SJSA1 (cell line): Measurements from ENCODE around the gene NSFL1C. TPM values are rescaled to one million over a fixed set of nuclear protein-coding genes. Genes with fewer than 3 reads are reported as not detected.
"Not testable (repeated sequence)": the region's sequence is repeated elsewhere in the genome, so short reads cannot be mapped to it uniquely, and the experiment has no call there.

Experiments
- DNase-seq, 2 experiments: peaks; one replicate each; pipeline ENCODE4 v3.0.0-alpha.2; 2015 to 2020; ENCODE audit warnings: low spot score in 2 of 2, low read depth in 1 of 2
- H3K27ac ChIP-seq: fragments of 250-450 bp; sonication (Bioruptor Pico); 2 replicates; pipeline ENCODE4 v1.5.1; 2020; ENCODE audit warnings: mild to moderate bottlenecking, moderate library complexity
- H3K27me3 ChIP-seq: fragments of 250-450 bp; sonication (Bioruptor Pico); replicated peaks from 2 replicates; pipeline ENCODE4 v1.5.1; 2020; ENCODE audit warnings: mild to moderate bottlenecking, moderate library complexity
- H3K36me3 ChIP-seq: fragments of 250-450 bp; sonication (Bioruptor Pico); 2 replicates; pipeline ENCODE4 v1.5.1; 2020; ENCODE audit warnings: mild to moderate bottlenecking
- H3K4me1 ChIP-seq: fragments of 250-450 bp; sonication (Bioruptor Pico); replicated peaks from 2 replicates; pipeline ENCODE4 v1.6.1; 2021; ENCODE audit warnings: mild to moderate bottlenecking
- H3K4me3 ChIP-seq: fragments of 250-450 bp; sonication (Bioruptor Pico); 2 replicates; pipeline ENCODE4 v1.5.1; 2020; ENCODE audit warnings: mild to moderate bottlenecking
- H3K9me3 ChIP-seq: fragments of 250-450 bp; sonication (Bioruptor Pico); replicated peaks from 2 replicates; pipeline ENCODE4 v1.5.1; 2020; ENCODE audit warnings: mild to moderate bottlenecking
- total RNA-seq: library from RNA; depleted of rRNA; stranded (reverse); fragments of >200 nt; shearing (Covaris generic); gene quantifications from 2 replicates; pipeline ENCODE4 v1.2.3, GENCODE V29; 2014; rRNA removed

Gene NSFL1C
- total RNA-seq: 42.6 and 57.3 TPM in 2 replicates

DNA sequence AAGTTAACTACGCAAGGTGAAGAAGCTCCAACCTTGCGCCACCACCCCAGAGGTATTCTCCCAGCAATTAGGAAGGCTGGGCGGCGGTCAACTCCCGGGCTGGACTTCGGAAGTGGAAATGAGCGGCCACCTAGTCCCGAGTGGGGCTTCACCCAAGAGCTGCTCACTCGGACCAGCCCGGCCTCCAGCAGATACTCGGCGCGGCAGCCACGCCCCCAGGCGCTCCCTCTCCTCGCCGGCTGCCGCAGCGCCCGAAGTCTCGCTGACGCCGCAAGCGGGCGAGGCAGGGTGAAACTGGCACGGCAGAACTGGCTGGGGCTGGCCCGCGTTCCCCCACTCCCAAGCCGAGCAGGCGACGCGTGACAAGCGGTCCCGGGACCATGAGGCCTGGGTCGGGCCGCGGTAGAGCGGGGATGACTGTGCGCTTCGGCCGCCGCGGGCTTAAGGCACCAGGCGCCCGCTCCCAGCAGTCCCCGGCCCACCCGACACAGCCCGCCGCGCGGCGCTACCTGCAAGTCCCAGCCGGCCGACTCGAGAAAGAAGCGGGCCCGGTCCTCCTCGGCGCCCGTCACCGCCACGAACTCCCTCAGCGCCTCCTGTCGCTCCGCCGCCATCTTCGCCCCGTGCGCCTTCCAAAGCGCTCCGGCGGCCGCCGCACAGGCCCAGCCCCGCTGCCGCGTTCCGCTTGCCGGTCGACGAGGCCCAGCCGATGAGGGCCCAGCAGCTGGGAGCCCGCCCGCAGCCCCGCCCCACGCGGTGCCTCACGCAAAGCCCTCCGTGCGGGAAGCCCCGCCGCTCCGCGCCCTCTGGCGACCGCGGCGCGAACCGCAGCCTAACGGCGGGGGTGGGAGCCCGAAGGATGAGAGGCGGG, at the start of gene NSFL1C:
Gene NSFL1C, minus strand, starts transcription at position 639 of the 871 bp plus-strand sequence. Its CDS starts 25 bp downstream, at position 614.
- DNase-seq: peak; percentile 90 to 95
- Histone ChIP-seq H3K9me3 (peaks cover 3% of the 10 kb centered on the region; the same call in 1 of the 2 replicates), H3K4me1 (peaks cover 24% of the 10 kb centered on the region)

DNA sequence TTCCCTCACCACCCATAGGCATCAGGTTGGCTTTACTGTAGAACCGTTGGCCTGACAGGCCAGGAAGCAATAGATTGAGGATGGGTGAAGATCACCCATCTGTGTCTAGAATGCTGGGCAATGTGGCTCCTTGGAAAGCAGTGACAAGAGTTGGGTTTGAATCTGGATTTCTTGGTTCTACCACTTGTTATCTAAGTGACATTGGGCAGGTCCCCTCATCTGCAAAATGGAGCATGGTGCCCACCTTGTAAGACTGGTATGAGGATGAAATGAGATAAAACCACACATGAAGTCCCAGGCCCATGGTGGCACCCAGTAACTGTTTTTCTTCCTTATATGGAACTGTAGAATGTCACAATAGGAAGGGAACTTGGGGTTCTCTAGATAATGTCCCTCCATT, 47.2 kb upstream of the NSFL1C start:
- Histone ChIP-seq H3K9me3 (no peaks in the 10 kb centered on the region), H3K36me3 (no peaks in the 10 kb centered on the region), H3K4me1 (no peaks in the 10 kb centered on the region), H3K27me3 (peaks cover 11% of the 10 kb centered on the region; the same call in 1 of the 2 replicates), H3K27ac (no peak overlapping the region), H3K4me3 (no peak overlapping the region)
- DNase-seq: no peak

More for the DNA sequence above, at the start of gene NSFL1C:
- Histone ChIP-seq H3K27me3 (no peaks in the 10 kb centered on the region), H3K4me3 (peak within 1 kb of the TSS; percentile 98), H3K27ac (peak within 1 kb of the TSS; percentile 86), H3K36me3 (peaks cover 45% of the 10 kb centered on the region)

DNA sequence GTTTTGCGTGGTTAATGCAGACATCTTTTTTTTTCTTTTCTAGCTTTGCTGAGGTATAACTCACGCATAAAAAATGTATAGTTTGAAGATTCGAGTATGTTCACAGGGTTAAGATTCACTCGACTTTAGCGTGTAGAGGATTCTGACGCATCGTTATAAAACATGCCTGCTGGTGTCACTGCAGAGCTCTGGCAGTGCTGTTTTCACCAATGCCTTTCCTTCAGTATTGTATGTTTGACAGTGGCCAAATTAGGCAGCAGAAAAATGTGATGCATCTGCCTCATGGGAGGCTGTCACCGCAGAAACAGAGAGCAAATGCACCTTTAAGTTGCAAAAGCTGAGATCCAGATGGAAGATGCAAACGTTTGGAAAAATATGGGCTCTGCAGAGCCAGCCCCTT, 42.6 kb upstream of the NSFL1C start:
- no peak overlapping the region for H3K4me3 ChIP-seq
- no peaks in the 10 kb centered on the region for H3K4me1 ChIP-seq
- no peaks in the 10 kb centered on the region for H3K9me3 ChIP-seq
- H3K27ac ChIP-seq: no peak overlapping the region
- DNase-seq: no peak
- peaks cover 7% of the 10 kb centered on the region; the same call in 1 of the 2 replicates for H3K27me3 ChIP-seq
- no peaks in the 10 kb centered on the region for H3K36me3 ChIP-seq

DNA sequence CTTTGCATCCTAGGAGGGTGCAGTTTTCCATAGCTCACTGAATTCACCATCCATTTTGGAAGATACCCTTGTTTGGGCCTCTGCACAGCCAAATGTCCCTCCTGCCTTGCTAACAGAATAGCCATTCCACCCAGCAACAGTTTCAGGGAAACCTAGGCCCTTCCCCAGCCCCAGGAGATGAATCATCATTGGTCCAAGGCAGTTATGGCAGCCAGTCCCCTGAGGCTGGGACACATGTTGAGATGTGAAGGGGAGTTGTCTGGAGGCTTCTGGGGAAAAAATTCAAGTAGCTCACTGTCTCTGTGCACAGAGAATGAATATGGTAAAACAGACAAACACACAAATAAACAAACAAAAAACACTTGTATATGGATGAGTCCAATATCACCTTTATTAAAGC, 41.9 kb upstream of the NSFL1C start:
- H3K4me3 ChIP-seq: no peak overlapping the region

DNA sequence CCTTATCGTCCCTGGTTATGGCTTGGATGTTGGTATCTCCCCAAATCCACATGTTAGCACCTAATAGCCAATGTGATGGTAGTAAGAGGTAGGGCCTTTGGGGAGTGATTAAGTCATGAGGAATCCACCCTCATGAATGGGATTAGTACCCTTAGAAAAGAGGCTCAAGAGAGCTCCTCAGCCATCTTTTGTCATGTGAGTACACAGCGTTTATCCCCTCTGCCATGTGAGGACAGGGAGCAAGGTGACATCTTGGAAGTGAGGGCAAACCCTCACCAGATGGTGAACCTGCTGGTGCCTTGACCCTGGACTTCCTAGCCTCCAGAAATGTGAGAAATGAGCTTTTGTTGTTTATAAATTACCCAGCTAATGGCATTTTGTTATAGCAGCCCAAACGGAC, 40.6 kb upstream of the NSFL1C start:
- H3K27me3 ChIP-seq: peaks cover 7% of the 10 kb centered on the region; the same call in 1 of the 2 replicates
- no peak for DNase-seq
- H3K4me3 ChIP-seq: no peak overlapping the region
- H3K9me3 ChIP-seq: no peaks in the 10 kb centered on the region
- no peaks in the 10 kb centered on the region for H3K4me1 ChIP-seq
- no peak overlapping the region for H3K27ac ChIP-seq
- no peaks in the 10 kb centered on the region for H3K36me3 ChIP-seq

More for the DNA sequence above, 41.9 kb upstream of the NSFL1C start:
- H3K4me1 ChIP-seq: no peaks in the 10 kb centered on the region
- no peaks in the 10 kb centered on the region for H3K9me3 ChIP-seq
- no peak overlapping the region for H3K27ac ChIP-seq
- H3K36me3 ChIP-seq: no peaks in the 10 kb centered on the region
- H3K27me3 ChIP-seq: peaks cover 7% of the 10 kb centered on the region; the same call in 1 of the 2 replicates
- no peak for DNase-seq

DNA sequence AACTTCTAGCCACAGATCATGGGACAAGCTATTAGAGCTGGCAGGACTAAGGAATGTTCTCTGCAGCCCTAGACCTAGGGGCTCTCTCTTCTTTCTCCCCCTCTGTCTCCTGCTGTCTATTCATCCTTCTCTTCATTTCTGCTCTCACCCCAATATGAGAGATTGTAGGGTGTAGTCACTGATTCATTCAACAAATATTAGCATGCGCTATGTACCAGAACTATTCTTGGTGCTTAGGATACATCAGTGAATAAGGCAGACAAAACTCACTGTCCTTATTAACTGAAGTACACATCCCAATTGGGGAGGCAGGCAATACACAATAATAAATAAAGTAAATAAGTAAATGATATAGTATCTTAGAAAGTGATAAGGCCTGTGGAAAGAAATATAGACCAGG, 39.2 kb upstream of the NSFL1C start:
- Histone ChIP-seq H3K27ac (no peak overlapping the region), H3K4me3 (no peak overlapping the region), H3K9me3 (no peaks in the 10 kb centered on the region), H3K4me1 (no peaks in the 10 kb centered on the region), H3K27me3 (peaks cover 6% of the 10 kb centered on the region; the same call in 1 of the 2 replicates), H3K36me3 (no peaks in the 10 kb centered on the region)
- no peak for DNase-seq

DNA sequence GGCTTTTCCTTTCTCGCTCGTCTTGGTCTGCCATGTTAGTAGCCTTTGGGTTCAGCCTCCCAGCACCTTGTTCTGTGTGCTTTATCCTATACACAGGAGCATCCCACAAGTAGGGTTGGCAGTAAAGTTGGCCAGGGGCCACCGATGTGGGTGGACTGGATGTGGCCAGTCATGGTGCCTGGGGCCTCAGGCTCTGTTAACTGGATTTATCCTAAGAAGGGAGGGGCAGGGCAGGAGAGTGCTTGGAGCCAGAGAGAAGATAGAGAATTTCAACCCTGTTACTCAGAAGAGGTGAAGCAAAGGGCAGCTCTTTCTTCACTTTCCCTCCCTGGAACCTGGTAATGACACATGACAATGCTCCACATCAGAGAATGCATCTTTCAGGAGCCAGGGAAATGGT, 38.7 kb upstream of the NSFL1C start:
- Histone ChIP-seq H3K27me3 (peaks cover 1% of the 10 kb centered on the region; the same call in 1 of the 2 replicates), H3K36me3 (no peaks in the 10 kb centered on the region), H3K27ac (no peak overlapping the region), H3K9me3 (no peaks in the 10 kb centered on the region), H3K4me1 (no peaks in the 10 kb centered on the region), H3K4me3 (no peak overlapping the region)
- DNase-seq: no peak

DNA sequence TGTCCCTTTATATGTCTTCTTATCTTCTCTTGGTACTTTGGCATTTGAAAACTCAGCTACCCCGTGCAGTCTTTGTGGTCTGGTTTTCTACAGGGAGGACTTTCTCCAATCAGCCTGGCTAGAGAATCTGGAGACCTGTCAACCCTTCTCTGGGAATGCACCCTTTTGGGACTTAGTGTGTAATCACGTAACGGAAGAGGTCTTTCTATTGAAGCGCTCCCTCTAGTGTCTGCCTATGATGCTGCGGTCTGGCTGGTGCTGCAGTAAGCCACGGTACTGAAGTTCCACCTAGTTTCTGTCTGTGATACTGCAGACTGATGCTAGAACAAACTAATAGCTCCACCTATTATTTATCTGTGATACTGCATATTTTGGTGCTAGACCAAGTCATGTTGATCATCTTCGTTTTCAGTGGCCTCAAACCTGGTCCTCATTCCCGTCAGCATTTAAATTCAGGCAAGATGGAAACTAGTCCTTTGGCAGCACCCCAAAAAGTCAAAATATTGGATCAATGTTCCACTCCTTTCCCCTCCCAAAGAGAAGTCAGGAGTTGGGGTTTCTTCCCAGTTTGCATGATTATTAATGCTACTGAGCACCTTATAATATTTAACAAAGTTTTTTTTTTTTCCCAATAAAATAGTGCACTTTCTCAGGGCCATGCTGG, 37.0 kb upstream of the NSFL1C start:
- Histone ChIP-seq H3K4me3 (no peak overlapping the region), H3K4me1 (no peaks in the 10 kb centered on the region), H3K9me3 (no peaks in the 10 kb centered on the region), H3K27me3 (peaks cover 2% of the 10 kb centered on the region; the same call in 1 of the 2 replicates), H3K36me3 (no peaks in the 10 kb centered on the region), H3K27ac (no peak overlapping the region)
- peak; percentile 71 to 82 for DNase-seq

DNA sequence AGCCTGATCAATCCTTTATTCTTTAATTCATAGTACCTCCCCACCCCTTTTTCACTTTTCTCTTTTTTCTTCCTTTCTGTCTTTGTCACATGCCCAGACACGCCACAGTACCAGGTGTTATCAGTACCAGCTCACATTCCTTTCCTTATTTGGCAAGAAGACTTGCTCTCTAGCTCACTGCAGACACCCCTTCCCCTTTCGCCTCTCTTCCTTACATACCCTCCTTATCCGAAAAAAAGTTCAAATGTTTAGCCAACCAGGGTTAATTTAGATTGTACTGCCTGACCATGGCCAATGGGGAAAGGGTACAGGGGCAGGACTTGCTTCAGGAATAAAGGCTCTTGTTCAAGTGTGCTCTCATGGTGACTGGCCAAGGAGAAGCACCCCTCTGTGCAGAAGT, 33.8 kb upstream of the NSFL1C start:
- no peaks in the 10 kb centered on the region for H3K36me3 ChIP-seq
- H3K27ac ChIP-seq: no peak overlapping the region
- no peak for DNase-seq
- no peaks in the 10 kb centered on the region for H3K4me1 ChIP-seq
- peaks cover 6% of the 10 kb centered on the region for H3K27me3 ChIP-seq
- no peak overlapping the region for H3K4me3 ChIP-seq
- no peaks in the 10 kb centered on the region for H3K9me3 ChIP-seq

DNA sequence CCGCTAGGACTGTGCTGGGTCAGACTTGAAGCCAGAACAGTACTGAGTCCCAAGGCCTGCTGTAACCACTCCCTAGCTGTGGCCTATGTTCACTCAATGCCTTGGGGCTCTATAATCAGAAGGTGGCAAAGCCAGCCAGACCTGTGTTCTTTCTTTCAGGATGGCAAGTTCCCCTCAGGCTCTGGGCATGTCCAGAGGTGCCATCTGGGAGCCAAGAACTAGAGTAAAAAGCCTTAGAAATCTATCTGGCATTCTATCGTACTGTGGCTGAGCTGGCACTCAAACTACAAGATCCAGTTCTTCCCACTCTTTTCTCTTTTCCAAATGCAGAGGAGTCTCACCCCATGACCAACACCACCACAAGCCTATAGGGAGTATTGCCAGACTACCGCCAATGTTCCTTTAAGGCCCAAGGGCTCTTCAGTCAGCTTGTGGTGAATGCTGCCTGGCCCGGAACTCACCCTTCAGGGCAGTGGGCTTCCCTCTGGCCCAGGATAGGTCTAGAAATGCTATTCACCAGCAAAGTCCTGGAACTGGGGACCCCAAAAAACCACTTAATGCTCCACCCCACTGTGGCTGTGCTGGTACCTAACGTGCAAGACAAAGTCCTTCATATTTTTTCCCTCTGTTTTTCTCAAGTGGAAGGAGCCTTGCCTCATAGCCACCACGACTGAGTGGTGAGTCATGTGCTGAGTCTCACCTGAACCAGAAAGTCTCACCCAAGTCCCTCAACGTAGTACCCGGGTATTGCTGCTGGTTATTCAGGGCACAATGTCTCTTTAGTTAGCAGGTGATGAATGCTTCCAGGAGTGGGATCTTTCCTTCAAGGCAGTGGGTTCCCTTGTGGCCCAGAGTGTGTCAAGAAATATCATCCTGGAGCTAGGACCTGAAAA, 33.1 kb upstream of the NSFL1C start:
- H3K27me3 ChIP-seq: peaks cover 13% of the 10 kb centered on the region
- no peaks in the 10 kb centered on the region for H3K9me3 ChIP-seq
- H3K4me1 ChIP-seq: no peaks in the 10 kb centered on the region
- no peak overlapping the region for H3K4me3 ChIP-seq
- no peak overlapping the region for H3K27ac ChIP-seq
- H3K36me3 ChIP-seq: no peaks in the 10 kb centered on the region
- no peak for DNase-seq

DNA sequence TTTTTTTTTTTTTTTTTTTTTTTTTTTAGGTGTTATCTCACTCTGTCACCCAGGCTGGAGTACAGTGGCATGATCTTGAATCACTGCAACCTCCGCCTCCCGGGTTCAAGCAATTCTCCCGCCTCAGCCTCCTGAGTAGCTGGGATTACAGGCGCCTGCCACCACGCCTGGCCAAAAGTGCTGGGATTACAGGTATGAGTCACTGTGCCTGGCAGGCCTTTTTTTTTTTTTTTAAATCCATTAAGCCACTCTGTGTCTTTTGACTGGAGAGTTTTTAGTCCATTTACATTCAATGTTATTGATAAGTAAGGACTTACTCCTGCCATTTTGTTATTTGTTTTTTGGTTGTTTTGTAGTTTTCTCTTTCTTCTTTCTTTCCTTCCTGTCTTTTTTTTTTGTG, 30.7 kb upstream of the NSFL1C start:
- H3K27me3 ChIP-seq: peaks cover 35% of the 10 kb centered on the region
- not testable (repeated sequence) for H3K4me3 ChIP-seq, H3K9me3 ChIP-seq, DNase-seq, H3K27ac ChIP-seq, H3K36me3 ChIP-seq, H3K4me1 ChIP-seq

DNA sequence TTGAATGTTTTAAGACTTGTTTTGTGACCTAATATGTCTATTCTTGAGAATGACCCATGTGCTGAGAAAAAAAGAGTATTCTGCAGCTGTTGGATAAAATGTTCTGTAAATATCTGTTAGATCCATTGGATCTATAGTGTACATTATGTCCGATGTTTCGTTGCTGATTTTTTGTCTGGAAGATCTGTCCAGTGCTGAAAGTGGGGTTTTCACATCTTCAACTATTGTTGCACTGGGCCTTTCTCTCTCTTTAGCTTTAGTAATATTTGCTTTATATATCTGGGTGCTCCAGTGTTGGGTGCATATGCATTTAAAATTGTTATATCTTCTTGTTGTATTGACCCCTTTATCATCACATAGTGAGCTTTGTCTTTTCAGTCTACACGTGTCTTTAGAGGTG, 30.3 kb upstream of the NSFL1C start:
- peaks cover 3% of the 10 kb centered on the region; the same call in 1 of the 2 replicates for H3K9me3 ChIP-seq
- DNase-seq: no peak
- H3K27ac ChIP-seq: no peak overlapping the region
- no peaks in the 10 kb centered on the region for H3K36me3 ChIP-seq
- no peaks in the 10 kb centered on the region for H3K4me1 ChIP-seq
- no peak overlapping the region for H3K4me3 ChIP-seq
- peaks cover 39% of the 10 kb centered on the region for H3K27me3 ChIP-seq

DNA sequence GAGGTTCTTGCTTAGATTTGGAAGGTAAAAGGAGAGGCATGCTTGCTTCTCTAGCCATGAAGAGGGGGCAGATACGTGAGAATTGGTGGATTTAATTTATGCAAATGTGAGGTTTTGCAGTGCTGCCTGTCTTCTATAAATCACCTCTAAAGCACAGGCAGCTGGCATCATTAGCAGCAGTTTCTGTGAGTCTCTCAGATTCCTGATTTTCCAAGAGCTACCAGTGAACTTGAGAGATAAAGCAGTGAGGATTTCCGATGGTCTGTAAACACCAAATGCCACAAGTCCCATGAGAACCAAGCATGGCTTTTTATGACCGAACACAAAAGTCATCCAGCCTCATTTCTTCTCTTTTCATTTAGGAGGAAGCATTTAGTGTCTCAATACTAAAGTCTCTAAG, 27.8 kb upstream of the NSFL1C start:
- Histone ChIP-seq H3K27me3 (peaks cover 61% of the 10 kb centered on the region), H3K4me1 (no peaks in the 10 kb centered on the region), H3K9me3 (peaks cover 3% of the 10 kb centered on the region; the same call in 1 of the 2 replicates), H3K27ac (no peak overlapping the region), H3K36me3 (no peaks in the 10 kb centered on the region), H3K4me3 (no peak overlapping the region)
- no peak for DNase-seq
